HepG2 (cell line): ENCODE data around the gene ZDHHC7. TPM values are rescaled to one million over a fixed set of nuclear protein-coding genes. Genes with fewer than 3 reads are reported as not detected.
A peak's percentile ranks its signal among the peaks of the same experiment; 100 is the strongest.

Experiments used
- CBFB ChIP-seq: sonication (generic); formaldehyde crosslinking; IDR thresholded peaks from 2 replicates; pipeline ENCODE4 v1.4.0; 2020; ENCODE audit warnings: missing genetic modification reagents
- ERF ChIP-seq: IDR thresholded peaks from 2 replicates; pipeline ENCODE4 v1.6.1; 2018; ENCODE audit warnings: missing biosample characterization, missing genetic modification reagents
- HNRNPLL ChIP-seq: fragments of 200-400 bp; formaldehyde crosslinking; IDR thresholded peaks from 2 replicates; pipeline ENCODE4 v1.6.1; 2017; ENCODE audit warnings: mild to moderate bottlenecking, low read depth, low read length; ENCODE audit not compliant: poor library complexity, severe bottlenecking
- KAT7 ChIP-seq: IDR thresholded peaks from 2 replicates; pipeline ENCODE4 v1.6.1; 2018; ENCODE audit warnings: borderline replicate concordance, missing compliant biosample characterization
- MAFG ChIP-seq: sonication (generic); formaldehyde crosslinking; IDR thresholded peaks from 2 replicates; pipeline ENCODE4 v1.5.1; 2020; ENCODE audit warnings: mild to moderate bottlenecking, missing genetic modification reagents
- PATZ1 ChIP-seq: sonication (generic); formaldehyde crosslinking; IDR thresholded peaks from 2 replicates; pipeline ENCODE4 v1.4.0; 2020; ENCODE audit warnings: missing genetic modification reagents
- RARA ChIP-seq: IDR thresholded peaks from 2 replicates; pipeline ENCODE4 v1.6.1; 2016; ENCODE audit warnings: missing genetic modification reagents, missing compliant biosample characterization
- RFXAP ChIP-seq: sonication (generic); formaldehyde crosslinking; IDR thresholded peaks from 2 replicates; pipeline ENCODE4 v1.4.0; 2020; ENCODE audit warnings: missing genetic modification reagents, borderline replicate concordance
- SP140L ChIP-seq: sonication (generic); formaldehyde crosslinking; IDR thresholded peaks from 2 replicates; pipeline ENCODE4 v1.4.0; 2020; ENCODE audit warnings: missing genetic modification reagents, borderline replicate concordance
- SRF ChIP-seq: IDR thresholded peaks from 2 replicates; pipeline ENCODE4 v1.6.1; 2011; ENCODE audit warnings: mild to moderate bottlenecking, low read depth, low read length, moderate library complexity
- STAG1 ChIP-seq: sonication (generic); formaldehyde crosslinking; IDR thresholded peaks from 2 replicates; pipeline ENCODE4 v1.4.0; 2020; ENCODE audit warnings: missing genetic modification reagents
- ZBTB44 ChIP-seq: sonication (generic); formaldehyde crosslinking; IDR thresholded peaks from 2 replicates; pipeline ENCODE4 v1.4.0; 2020; ENCODE audit warnings: missing genetic modification reagents
- ZFY ChIP-seq: sonication (generic); formaldehyde crosslinking; IDR thresholded peaks from 2 replicates; pipeline ENCODE4 v1.4.0; 2020; ENCODE audit warnings: missing genetic modification reagents
- ZNF331 ChIP-seq: sonication (generic); formaldehyde crosslinking; IDR thresholded peaks from 2 replicates; pipeline ENCODE4 v1.4.0; 2020; ENCODE audit warnings: missing genetic modification reagents
- ZNF382 ChIP-seq: sonication (generic); formaldehyde crosslinking; IDR thresholded peaks from 2 replicates; pipeline ENCODE4 v1.5.0; 2020; ENCODE audit warnings: missing genetic modification reagents, mild to moderate bottlenecking, borderline replicate concordance
- ZNF484 ChIP-seq: sonication (generic); formaldehyde crosslinking; IDR thresholded peaks from 2 replicates; pipeline ENCODE4 v1.5.1; 2020; ENCODE audit warnings: mild to moderate bottlenecking, low read depth, missing genetic modification reagents, borderline replicate concordance
- ZNF687 ChIP-seq: sonication (generic); formaldehyde crosslinking; IDR thresholded peaks from 2 replicates; pipeline ENCODE4 v1.5.1; 2020; ENCODE audit warnings: mild to moderate bottlenecking, missing genetic modification reagents, moderate library complexity
- ZNF839 ChIP-seq: sonication (generic); formaldehyde crosslinking; IDR thresholded peaks from 2 replicates; pipeline ENCODE4 v1.4.0; 2020; ENCODE audit warnings: missing genetic modification reagents, mild to moderate bottlenecking, borderline replicate concordance
- polyA plus RNA-seq, 8 experiments: library from polyadenylated mRNA; depleted of rRNA in 3 of 8; stranded (reverse) in 7 of 8; unstranded in 1 of 8; fragments of >200 nt; fragmentation: Illumina TruSeq in 4 of 8; extraction: Trizol in 4 of 8; gene quantifications; 2 replicates each; pipeline versions ENCODE4 v1.2.1 to v1.2.3, GENCODE V29; 2011 to 2016; ENCODE audit warnings: low read depth in 4 of 8, missing spikeins in 1 of 8, mixed read lengths in 1 of 8; ENCODE audit not compliant: insufficient read depth in 1 of 8
- total RNA-seq, 5 experiments: library from RNA; depleted of rRNA; stranded (reverse); fragments of >200 nt; fragmentation: Illumina TruSeq; extraction: Trizol; gene quantifications; 2 replicates each; pipeline ENCODE4 v1.2.3, GENCODE V29; 2016; ENCODE audit warnings: low read depth in 1 of 5
- TF ChIP-seq, protein P1 (sequence below): sonication (generic); formaldehyde crosslinking; IDR thresholded peaks from 2 replicates; pipeline ENCODE4 v1.5.1; 2020; ENCODE audit warnings: missing genetic modification reagents, mild to moderate bottlenecking, borderline replicate concordance

The ZDHHC7 gene
- total and polyA plus RNA-seq, 2 of the 13 experiments (the other 11 are each of a cell fraction or from before 2014, with no cell fraction given) = 46.8 to 67.6 TPM

DNA sequence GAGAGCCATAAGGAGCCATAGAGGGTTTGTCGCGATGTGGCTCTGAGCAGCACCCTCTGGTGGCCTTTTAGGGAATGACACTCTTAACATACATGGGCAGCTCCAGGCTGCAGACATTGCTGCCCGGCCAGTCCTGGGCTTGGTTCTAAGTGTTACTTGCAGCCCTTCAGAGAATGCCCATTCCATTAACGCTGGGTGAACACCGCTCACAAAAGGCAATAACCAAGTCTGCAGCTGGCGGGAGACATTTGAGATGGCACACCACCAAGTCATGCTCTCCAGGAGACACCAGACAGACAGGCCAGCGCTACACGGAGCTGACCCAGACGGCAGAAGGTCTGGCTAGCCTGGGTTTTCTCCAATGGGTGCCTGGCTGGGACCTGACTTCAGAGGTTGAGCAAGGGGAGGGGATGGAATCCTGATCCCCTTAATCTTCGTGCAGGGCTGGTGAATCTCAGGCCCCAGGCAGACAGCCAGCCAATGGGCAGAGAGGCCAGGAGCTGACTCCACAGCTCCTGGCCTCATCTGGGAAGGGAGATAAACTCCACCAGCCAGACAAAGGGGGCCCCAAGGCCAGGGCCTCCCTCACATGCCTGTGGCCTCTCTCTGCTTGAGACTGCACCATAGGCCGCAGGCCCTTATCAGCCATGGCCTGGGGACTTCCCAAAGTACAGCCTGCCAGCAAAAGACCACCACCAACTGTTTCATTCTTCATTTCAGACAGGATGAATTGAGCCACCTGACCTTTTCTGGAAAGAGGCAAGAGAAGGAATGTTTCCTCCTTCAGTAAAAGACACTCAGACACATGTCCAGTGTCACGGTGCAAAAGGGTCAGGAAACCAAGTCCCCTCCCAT, 58.8 kb downstream of the ZDHHC7 start (continued):
- TF ChIP-seq MAFG (CRISPR knock-in tag) (0 out of 2 replicates have a peak, but pooled peaks have one; percentile 8), ZNF331 (CRISPR knock-in tag) (peak; percentile 50; the same call in 1 of the 2 replicates), SP140L (CRISPR knock-in tag) (no peak), STAG1 (CRISPR knock-in tag) (peak; percentile 78), PATZ1 (peak; percentile 61), ZFY (CRISPR knock-in tag) (peak; percentile 86), ZNF484 (CRISPR knock-in tag) (no peak), HNRNPLL (no peak), ZBTB44 (CRISPR knock-in tag) (no peak), SRF (peak; percentile 51; the same call in 1 of the 2 replicates), ZNF382 (CRISPR knock-in tag) (no peak), RFXAP (CRISPR knock-in tag) (peak; percentile 16; the same call in 1 of the 2 replicates), KAT7 (no peak), CBFB (CRISPR knock-in tag) (no peak), ZNF839 (no peak; the same call in 1 of the 2 replicates), ZNF687 (peak; percentile 68), ERF (CRISPR knock-in tag) (no peak; the same call in 1 of the 2 replicates), RARA (CRISPR knock-in tag) (0 out of 2 replicates have a peak, but pooled peaks have one; percentile 14)
- TF ChIP-seq, protein P1, sequence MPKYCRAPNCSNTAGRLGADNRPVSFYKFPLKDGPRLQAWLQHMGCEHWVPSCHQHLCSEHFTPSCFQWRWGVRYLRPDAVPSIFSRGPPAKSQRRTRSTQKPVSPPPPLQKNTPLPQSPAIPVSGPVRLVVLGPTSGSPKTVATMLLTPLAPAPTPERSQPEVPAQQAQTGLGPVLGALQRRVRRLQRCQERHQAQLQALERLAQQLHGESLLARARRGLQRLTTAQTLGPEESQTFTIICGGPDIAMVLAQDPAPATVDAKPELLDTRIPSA (CRISPR knock-in tag) = no peak
